ENCODE measurements around the gene SPTBN4.
A peak's percentile ranks its signal among the peaks of the same experiment; 100 is the strongest.

Gene SPTBN4

DNA sequence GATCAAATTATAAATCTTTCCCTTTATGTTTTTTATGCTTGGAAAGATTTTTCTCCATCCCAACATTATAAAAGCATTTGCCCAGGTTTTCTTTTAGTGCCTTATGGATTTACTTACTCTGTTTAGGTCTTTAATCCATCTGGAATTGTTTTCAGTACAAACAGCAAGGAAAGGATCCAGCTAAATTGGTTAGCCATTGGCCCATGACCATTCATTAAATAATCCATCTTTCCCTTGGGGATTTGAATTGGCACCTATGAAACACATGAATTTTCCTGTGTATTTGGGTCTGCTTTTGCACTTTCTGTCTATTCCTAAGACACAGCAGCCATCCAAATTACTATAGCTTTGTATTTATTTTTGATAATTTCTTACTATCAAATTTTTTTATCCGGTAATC, 81.0 kb downstream of the SPTBN4 start:
- TF ChIP-seq, protein P1, sequence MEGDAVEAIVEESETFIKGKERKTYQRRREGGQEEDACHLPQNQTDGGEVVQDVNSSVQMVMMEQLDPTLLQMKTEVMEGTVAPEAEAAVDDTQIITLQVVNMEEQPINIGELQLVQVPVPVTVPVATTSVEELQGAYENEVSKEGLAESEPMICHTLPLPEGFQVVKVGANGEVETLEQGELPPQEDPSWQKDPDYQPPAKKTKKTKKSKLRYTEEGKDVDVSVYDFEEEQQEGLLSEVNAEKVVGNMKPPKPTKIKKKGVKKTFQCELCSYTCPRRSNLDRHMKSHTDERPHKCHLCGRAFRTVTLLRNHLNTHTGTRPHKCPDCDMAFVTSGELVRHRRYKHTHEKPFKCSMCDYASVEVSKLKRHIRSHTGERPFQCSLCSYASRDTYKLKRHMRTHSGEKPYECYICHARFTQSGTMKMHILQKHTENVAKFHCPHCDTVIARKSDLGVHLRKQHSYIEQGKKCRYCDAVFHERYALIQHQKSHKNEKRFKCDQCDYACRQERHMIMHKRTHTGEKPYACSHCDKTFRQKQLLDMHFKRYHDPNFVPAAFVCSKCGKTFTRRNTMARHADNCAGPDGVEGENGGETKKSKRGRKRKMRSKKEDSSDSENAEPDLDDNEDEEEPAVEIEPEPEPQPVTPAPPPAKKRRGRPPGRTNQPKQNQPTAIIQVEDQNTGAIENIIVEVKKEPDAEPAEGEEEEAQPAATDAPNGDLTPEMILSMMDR (IDR thresholded peaks at IDR 0.05; ENCODE audit: control extremely low read depth, extremely low read depth, low read depth, missing control alignments): no peak
- ChIA-PET CTCF (interaction anchor here (1.8 to 2.2 kb wide), 4 partner anchors 10 to 243 kb away, joined by 4 to 11 read pairs (median 6); no protein-coding TSS in a partner anchor), POLR2A (no interaction called here)
- DNase-seq (ENCODE audit: extremely low spot score): no peak

DNA sequence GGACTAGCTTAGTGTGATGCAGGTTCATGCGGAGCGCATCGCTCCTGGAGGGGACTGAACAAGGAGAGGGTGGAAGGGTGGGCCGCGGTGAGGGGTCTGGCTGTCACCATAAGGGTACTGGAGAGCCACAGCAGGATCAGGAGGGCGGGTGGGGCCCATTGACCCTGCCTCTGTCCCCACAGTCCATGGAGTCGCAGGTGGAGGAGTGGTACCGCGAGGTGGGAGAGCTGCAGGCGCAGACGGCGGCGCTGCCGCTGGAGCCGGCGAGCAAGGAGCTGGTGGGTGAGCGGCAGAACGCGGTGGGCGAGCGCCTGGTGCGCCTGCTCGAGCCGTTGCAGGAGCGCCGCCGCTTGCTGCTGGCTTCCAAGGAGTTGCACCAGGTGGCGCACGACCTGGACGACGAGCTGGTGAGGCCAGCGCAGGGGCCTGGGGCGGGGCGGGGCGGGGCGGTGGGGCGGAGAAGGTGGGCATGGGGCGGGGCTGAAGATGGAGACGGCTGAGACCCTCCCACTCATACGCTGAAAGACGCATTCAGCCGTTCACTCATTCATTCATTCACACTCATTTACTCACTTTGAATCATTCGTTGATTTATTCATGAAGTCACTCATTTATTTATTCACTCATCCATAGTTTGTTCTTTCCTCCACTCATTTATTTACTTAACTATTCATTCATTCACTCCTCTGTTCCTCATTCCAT, 82.4 kb downstream of the SPTBN4 start:
- ChIA-PET CTCF (interaction anchor here (0.6 to 2.2 kb wide), 14 partner anchors 8 to 244 kb away, joined by 3 to 11 read pairs (median 4); partner anchors contain the start of gene LTBP4), POLR2A (no interaction called here)
- TF ChIP-seq, protein P1 (IDR thresholded peaks at IDR 0.05; ENCODE audit: control extremely low read depth, extremely low read depth, low read depth, missing control alignments): peak; percentile 69
- peak; percentile 86 for DNase-seq (ENCODE audit: extremely low spot score)

DNA sequence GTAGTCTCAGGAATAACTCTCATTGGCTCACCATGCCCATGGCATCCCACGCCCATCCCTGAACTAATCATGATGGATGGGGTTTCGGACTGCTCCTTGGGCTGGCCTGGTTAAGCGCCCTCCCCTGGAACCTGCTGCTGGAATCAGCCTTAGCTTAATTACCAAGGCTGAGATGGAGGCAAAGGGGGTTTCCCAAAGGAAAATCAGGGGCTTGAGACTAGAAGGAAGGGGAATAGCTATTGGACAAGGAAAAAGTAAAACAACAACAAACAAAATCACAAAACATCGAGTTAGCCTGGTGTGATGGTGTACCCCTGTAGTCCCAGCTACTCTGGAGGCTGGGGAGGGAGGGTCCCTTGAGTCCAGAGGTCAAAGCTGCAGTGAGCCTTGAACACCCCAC, 84.2 kb downstream of the SPTBN4 start:
- DNase-seq (ENCODE audit: extremely low spot score): no peak
- CTCF ChIA-PET: interaction anchor here (0.6 to 2.1 kb wide), 7 partner anchors 9 to 86 kb away, joined by 3 to 5 read pairs (median 3); no protein-coding TSS in a partner anchor
- TF ChIP-seq, protein P1 (IDR thresholded peaks at IDR 0.05; ENCODE audit: control extremely low read depth, extremely low read depth, low read depth, missing control alignments): no peak
- POLR2A ChIA-PET: interaction anchor here (0.7 kb wide), 1 partner anchor 1614 kb away, joined by 5 read pairs; no protein-coding TSS in a partner anchor

DNA sequence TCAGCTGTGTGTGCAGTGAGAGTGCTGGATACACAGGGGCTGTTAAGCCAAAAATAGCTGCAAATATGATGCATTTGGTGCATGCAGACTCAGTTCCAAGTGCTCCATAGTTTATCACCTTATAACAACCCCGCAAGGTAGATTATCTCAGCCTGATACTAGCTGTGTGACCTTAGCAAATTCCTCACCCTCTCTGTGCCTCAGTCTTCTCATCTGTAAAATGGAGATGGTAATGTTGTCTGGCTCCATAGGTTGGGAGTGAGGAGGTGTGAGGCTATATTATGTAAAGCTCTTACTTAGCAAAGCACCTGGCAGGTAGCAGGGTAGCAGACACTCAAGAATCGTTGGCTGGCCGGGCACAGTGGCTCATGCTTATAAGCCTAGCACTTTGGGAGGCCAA, 86.0 kb downstream of the SPTBN4 start:
- CTCF ChIA-PET: interaction anchor here (0.5 to 1.6 kb wide), 2 partner anchors 24 to 47 kb away, joined by 3 read pairs; no protein-coding TSS in a partner anchor

DNA sequence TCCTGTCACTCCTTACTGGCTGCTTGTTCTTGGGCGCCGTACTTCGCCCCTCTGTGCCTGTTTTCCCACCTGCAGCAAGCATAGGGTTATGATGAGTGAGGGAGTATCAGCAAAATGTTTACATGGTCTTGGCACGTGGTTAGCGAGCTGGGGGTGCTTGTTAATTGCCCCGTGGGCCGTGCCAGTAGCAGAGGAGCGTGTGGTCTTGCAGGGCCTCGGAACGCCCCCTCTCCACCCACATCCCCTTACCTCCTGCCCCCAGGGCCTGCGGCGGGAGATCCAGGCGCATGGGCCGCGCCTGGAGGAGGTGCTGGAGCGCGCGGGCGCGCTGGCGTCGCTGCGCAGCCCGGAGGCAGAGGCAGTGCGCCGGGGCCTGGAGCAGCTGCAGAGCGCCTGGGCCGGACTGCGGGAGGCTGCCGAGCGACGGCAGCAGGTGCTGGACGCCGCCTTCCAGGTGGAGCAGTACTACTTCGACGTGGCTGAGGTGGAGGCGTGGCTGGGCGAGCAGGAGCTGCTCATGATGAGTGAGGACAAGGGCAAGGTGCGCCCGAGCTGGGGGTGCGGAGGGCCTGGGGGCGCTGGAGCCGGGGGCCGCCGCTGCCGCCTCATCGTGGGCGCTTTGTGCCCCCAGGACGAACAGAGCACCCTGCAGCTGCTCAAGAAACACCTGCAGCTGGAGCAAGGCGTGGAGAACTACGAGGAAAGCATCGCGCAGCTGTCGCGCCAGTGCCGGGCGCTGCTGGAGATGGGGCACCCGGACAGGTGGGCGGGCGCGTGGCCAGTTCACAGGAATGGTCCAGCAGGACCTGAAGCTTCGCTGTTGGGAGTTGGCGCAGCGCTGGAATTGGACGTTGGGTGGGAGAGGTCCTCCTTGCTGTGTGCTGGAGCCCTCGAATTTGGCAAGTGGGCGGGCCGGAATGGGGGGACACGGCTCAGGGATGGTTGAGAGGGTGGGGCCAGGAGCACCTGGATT, 87.4 kb downstream of the SPTBN4 start:
- DNase-seq (ENCODE audit: extremely low spot score): no peak
- CTCF ChIA-PET: interaction anchor here (1.5 to 2.3 kb wide), 3 partner anchors 13 to 45 kb away, joined by 3 to 6 read pairs (median 4); no protein-coding TSS in a partner anchor
- TF ChIP-seq, protein P1 (IDR thresholded peaks at IDR 0.05; ENCODE audit: control extremely low read depth, extremely low read depth, low read depth, missing control alignments): no peak
- POLR2A ChIA-PET: no interaction called here

More for the DNA sequence above, 86.0 kb downstream of the SPTBN4 start:
- no peak for DNase-seq (ENCODE audit: extremely low spot score)
- TF ChIP-seq, protein P1 (IDR thresholded peaks at IDR 0.05; ENCODE audit: control extremely low read depth, extremely low read depth, low read depth, missing control alignments): no peak
- POLR2A ChIA-PET: no interaction called here
